Central memory CD4-positive, alpha-beta T cell (primary cell): ENCODE data around the gene CMTM3.
"Not testable (repeated sequence)": the region's sequence is repeated elsewhere in the genome, so short reads cannot be mapped to it uniquely, and the experiment has no call there.

Experiments used
- DNase-seq: peaks from one replicate; pipeline ENCODE4 v3.0.0; 2022

CMTM3 gene

DNA sequence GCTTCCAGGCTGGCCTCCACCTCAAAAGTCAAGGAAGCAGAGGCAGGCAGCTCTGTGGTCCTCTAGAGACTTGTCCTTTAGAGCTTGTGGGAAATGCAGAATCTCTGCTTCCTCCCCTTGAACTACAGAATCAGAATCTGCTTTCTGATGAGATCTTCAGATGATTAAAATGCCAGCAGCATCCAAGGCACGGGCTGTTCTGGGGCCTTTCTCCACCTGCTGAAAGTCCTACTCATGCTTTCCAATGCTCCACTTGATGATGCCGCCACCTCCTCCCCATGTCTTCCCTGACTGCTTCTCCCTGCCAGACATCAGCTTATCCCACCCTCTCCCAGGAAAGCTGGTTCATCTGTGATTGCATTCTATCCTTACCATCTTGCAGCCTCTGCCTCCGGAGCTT is 33.3 kb downstream of the CMTM3 start:
- DNase-seq = no peak

- no peak for DNase-seq
Observed at GRCh38 chr16:66639091-66639885, 34.8 kb downstream of the CMTM3 start.

DNA sequence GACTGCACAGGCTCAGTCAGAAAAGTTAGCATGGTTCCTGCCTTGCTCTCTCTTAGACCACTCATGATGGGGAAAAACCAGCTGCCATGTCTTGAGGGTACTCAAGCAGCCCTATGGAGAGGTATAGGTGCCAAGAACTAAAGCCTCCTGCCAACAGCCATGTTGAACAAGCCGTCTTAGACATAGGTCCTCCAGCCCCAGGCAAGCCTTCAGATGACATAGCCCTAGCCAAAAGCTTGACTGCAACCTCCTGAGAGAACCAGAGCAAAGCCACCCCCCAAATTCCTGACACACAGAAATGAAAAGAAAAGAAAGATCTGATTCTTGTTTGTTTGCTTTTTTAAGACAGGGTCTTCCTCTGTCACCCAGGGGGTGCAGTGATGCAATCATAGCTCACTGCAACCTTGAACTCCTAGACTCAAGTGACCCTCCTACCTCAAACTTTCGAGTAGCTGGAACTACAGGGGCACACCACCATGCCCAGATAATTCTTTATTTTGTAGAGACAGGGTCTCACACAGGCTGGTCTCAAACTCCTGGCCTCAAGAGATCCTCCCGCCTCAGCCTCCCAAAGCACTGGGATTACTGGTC is 36.3 kb downstream of the CMTM3 start:
- no peak for DNase-seq

DNA sequence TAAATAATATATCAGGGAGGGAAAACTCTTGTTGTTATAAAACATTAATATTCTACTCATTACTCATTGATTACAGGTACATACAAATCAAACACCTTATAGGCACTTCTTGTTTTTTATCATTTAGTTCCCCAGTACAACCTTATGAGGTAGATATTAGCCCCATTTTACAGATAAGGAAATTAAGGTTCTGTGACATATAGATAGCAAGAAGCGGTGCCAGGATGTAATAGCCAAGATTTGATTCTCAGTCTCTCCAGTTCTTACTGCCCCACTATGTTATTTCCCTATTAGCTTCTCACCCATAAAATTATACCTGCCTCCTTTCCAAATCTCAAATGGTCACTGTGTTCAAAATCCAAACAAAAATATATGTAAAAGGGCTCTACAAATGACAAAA is 36.9 kb downstream of the CMTM3 start:
- DNase-seq = no peak

DNA sequence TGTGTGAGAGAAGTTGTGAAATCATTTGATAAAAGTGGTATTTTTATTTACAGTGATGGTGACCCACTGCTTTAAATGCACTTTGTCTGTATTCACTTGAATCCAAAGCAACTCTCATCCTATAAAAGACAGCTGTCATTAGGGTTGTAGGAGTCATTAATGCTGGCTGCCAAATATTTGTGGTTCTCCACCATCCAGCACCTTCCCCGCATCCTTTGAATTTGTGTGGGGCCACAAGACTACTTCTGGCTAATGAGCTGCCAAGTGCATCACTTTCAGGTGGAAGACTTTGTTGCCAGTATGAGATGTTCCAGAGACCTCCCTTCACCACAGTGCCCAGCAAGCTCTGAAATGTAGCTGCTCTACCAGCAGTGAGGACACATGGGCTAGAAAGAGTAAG is 43.4 kb downstream of the CMTM3 start:
- no peak for DNase-seq

DNA sequence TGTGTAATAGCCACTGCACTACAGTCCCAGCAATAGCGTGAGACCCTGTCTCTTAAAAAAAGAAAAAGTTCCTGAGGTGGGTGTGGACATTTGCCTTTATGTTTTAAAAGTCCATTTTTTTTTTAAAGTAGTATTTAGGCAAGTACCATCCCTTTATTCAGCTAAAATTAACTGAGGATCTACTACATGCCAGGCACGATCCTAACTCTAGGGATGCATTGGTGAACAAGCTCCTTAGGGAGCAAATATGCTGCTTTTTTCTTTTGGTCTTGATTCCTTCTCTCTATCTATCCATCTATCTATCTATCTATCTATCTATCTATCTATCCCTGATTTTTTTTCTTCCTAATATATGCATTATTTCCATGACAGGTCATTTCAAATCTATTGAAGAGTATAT is 44.7 kb downstream of the CMTM3 start:
- no peak for DNase-seq

- no peak for DNase-seq
Observed at GRCh38 chr16:66649636-66650205, 45.2 kb downstream of the CMTM3 start.

- peak; percentile 70 for DNase-seq
Observed at GRCh38 chr16:66650707-66651473, 46.4 kb downstream of the CMTM3 start.

DNA sequence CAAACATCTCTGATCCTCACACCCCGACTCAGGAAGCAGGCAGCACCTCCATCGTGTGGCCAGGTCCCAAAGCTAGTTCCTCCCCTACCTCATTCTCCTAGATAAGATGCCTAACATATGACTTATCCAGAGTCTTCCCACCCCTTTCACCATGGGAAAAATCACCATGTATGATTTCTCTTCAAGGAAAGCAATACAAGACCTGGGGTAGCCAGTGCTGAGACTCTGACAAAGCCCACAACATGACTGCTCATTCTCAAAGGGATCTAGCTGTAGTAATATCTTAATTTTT is 46.9 kb downstream of the CMTM3 start:
- DNase-seq = no peak

GRCh38 chr16:66651965-66652364 is 47.5 kb downstream of the CMTM3 start:
- no peak for DNase-seq

DNA sequence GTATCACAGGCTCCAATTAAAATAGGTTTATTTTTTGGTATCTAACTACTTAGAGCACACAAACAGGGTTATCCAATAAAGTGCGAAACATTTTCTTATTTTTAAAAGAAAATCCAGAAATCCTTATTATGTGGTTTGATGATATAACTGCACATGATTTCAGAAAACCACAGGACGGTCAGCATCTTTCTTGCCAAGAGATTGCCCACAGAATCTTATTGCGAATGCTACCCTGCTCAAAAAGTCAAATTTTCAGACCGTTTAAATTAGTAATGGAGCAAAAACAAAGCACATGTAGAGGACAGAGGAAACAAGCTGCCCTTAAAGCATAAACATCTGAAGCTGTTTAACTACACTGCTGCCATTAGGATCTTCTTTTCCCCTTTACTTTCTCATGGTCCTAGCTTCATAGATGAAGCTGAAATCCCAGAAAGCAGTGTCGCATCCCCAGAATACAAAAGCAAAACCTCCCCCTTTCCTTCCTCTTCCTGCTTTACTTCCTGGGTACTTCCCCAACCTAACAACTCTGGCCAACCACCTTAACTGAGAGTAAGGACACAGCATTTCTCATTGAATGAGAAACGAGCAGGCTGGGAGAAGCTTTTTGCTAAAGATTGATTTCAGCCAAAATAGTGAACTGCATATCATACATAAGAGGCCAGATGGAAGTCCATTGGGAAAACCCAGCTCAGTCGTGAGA is 48.3 kb downstream of the CMTM3 start:
- DNase-seq = no peak

GRCh38 chr16:66653581-66654350 is 49.3 kb downstream of the CMTM3 start:
- no peak for DNase-seq

DNA sequence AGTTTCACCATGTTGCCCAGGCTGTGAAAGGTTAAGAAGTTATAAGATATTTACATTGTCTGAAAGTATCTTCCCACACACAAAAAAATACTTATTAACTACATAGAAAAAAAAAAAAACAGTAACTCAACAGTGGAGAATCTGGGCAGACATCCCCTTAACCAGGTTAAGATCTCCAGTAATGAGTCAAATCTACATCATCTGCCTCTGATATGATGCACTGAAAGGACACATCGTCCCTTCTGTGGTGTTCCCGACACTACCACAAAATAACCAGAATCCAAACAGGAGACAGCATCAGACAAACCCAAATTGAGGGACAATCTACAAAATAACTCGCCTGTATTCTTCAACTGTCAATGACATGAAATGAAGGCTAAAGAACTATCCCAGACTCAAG is 52.0 kb downstream of the CMTM3 start:
- DNase-seq = no peak

DNA sequence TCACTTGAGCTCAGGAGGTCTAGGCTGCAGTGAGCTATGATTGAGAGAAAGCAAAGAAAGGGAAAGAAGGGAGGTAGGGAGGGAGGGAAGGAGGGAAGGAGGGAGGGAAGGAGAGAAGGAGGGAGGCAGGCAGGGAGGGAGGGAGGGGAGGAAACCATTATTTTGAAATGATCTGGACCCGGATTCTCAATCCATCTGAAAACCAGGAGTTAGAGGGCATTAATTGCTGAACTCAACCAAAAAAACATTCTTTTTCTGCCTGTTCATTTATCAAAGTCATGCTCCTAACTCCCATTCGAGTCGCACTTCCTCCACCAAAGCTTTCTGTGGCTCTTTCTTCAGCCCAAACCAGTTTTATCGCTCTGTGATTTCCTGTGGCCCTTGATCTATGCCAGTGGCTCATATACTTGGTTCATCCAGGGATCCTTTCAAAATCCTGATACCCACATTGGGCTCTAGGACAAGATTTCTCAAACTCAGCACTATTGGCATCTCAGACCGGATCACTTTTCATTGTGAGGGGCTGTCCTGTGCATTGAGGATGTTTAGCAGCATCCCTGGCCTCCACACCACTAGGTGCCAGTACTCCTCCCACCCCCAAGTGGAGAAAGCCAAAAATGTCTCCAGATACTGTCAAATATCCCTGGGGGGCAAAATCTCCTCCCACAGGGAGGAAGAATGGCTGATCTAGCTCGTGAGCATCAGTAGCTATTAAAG is 53.8 kb downstream of the CMTM3 start:
- no peak for DNase-seq

DNA sequence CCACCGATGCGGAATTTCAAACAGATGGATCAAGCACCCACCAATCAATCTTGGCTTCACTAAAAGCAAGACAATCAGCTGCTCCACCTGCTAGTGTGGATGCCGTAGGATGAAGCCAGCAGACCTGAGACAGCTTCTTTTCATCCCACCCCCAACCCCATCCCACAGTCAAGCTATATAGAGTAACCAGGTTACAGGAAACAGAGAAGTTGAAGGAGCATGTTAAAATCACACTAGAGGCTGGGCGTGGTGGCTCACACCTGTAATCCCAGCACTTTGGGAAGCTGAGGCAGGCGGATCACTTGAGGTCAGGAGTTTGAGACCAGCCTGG is 54.3 kb downstream of the CMTM3 start:
- DNase-seq = no peak

DNA sequence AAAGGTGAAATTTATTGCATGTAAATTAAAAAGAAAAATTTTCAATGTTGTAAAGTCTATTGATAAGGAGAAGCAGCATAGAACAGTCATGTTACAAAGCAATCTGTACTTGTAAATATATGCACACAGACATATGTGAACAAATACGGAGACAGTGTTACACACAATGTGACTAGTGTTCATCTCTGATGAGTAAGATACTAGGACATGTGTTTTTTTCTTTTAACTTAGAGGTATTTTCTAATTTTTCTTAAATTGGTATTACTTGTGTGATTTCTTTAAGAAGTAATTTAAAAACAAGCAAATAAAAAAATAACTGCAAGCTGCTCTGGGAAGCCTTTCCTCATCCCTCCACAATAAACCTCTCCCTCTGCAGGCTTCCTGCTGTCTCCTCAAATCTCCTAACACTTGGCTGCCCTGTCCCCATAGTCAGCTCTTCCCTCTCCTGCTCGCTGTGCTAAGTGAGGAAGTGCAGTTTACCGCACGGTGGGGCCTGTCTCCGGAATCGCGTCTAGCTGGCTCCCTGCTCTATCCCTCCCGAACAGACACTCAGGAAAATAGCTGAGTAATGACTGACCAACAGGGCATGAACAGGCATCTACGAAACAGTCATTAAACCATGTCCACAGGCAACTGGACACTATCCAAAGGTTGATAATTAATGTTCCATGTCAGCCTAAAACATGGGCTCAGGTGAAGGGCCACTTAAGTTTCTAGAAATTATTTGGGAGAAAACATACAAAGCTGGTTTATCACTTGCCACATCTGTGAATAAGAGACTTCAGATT is 56.1 kb downstream of the CMTM3 start:
- no peak for DNase-seq

- DNase-seq = no peak
Observed at GRCh38 chr16:66661210-66661560, 56.7 kb downstream of the CMTM3 start.

GRCh38 chr16:66661671-66662346 is 57.3 kb downstream of the CMTM3 start:
- DNase-seq = not testable (repeated sequence)

DNA sequence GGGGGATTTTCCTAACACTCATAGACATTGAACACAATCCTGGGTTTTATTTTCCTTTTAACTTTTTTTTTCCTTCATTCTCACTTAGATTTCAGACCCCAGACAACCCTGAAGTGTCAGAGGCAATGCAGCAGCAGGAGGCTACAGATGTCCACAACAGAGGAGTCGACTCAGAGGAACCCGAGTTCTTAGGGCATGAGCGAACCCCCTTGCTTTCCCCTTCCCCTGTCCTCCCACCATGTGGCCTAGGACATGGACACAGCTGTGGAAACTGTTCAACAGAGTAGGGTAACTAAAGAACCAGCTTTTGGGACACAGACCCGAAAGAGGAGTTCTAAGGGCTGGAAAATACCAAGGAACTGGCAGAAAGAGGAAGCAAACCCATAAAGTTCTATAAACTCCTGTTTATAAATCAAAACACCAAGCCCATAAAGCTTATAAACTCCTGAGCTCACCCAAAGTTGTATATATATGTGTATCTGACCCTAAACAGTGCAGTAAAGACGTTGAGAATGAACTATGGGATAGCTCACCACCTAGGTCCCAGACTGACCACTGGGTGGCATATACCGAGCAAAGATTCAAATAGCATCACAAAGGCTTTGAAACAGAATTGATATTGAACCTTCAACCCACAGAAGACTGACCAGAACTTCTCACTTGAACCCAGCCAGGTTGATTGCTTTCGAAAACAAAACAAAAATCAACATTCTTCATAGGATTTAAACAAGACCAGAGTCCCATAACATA is 58.1 kb downstream of the CMTM3 start:
- DNase-seq = no peak
